ENCODE data around the gene ZNF35.

Gene ZNF35

DNA sequence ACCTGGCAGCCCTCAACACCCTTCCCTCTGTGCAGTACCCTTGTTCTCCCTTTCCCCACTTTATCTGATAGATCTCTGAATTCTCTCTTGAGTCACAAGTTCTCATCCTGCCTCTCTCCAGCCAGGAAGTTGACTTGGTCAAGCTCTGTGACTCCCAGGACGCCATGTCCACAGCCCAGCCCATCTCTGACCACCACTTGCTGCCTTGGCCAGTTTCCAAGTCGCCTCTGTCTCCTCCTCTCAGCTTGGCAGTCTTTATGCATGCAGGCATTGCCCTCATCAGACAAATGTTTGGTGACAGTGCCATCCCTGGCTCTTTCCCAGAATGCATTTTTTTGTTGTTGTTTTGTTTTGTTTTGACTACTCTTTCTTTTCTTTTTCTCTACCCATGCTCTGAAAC is 25.7 kb downstream of the ZNF35 start:
- Mint-ChIP-seq H3K27me3 (ENCODE audit: low read depth) (no peaks in the 10 kb centered on the region), H3K4me3 (no peak overlapping the region), H3K27ac (no peak overlapping the region), H3K36me3 (ENCODE audit: low read depth) (peaks cover 27% of the 10 kb centered on the region), H3K4me1 (no peaks in the 10 kb centered on the region), H3K9me3 (peaks cover 28% of the 10 kb centered on the region)
- TF ChIP-seq, protein P1, sequence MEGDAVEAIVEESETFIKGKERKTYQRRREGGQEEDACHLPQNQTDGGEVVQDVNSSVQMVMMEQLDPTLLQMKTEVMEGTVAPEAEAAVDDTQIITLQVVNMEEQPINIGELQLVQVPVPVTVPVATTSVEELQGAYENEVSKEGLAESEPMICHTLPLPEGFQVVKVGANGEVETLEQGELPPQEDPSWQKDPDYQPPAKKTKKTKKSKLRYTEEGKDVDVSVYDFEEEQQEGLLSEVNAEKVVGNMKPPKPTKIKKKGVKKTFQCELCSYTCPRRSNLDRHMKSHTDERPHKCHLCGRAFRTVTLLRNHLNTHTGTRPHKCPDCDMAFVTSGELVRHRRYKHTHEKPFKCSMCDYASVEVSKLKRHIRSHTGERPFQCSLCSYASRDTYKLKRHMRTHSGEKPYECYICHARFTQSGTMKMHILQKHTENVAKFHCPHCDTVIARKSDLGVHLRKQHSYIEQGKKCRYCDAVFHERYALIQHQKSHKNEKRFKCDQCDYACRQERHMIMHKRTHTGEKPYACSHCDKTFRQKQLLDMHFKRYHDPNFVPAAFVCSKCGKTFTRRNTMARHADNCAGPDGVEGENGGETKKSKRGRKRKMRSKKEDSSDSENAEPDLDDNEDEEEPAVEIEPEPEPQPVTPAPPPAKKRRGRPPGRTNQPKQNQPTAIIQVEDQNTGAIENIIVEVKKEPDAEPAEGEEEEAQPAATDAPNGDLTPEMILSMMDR (IDR thresholded peaks at IDR 0.05; ENCODE audit: unreplicated experiment in 3 of 3): no peak

DNA sequence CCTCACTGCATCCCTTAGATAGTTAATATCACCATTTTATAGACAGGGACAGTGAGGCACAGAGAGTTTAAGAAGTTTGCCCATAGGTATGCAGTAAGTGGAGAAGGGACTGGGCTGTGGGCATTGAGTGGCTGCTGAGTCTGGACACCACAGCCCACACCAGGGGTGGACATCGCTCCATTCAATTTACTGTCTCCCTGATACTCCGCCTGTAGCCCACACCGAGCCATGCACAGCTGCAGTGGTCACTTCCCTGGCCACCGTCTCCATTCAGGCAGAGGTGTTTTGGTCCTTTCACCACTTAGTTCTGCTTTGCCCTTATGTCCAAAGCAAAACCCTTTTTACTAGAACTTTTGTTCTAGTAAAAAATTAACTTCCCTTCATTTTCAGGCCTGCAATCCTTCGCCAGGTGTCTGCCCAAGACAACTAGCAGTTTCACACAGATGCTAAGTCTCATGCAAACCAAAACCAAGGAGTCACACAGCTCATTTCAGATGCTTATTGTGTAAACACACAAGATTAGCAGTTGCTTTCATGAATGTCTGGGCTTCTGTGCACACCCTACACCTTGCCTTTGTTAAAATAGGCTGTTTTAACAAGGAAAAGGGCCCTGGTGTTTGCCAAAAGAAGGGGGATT is 30.1 kb downstream of the ZNF35 start:
- Mint-ChIP-seq H3K27me3 (ENCODE audit: low read depth) (no peaks in the 10 kb centered on the region), H3K27ac (no peak overlapping the region), H3K4me3 (no peak overlapping the region), H3K9me3 (peaks cover 45% of the 10 kb centered on the region), H3K36me3 (ENCODE audit: low read depth) (peaks cover 53% of the 10 kb centered on the region), H3K4me1 (no peaks in the 10 kb centered on the region)
- TF ChIP-seq, protein P1 (IDR thresholded peaks at IDR 0.05; ENCODE audit: unreplicated experiment in 3 of 3): no peak

DNA sequence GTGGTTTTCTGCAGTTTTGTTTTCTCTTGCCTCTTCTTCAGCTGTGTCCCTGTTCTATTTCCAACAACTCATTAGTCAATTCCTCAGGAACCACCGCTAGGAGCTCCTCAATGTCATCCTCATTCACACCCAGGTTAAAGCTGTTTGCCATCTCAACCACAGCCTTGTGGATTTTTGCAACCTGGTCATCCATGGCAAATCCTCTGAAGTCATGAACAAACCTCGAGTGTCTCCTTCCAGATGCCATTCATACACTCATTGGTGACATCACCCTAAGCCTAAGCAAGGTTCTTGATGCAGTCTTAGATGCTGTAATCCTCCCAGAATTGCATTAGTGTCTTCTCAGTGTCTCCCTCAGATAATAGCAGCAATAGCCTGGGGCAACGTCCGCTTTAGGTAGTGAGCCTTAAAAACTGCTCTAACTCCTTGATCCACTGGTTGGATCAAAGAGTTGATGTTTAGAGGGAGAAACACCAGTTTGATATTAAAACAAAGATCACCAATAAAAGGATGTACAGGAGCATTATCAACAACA is 32.5 kb downstream of the ZNF35 start:
- H3K36me3 Mint-ChIP-seq (ENCODE audit: low read depth): peaks cover 67% of the 10 kb centered on the region
- H3K27me3 Mint-ChIP-seq (ENCODE audit: low read depth): no peaks in the 10 kb centered on the region
- H3K27ac Mint-ChIP-seq: no peak overlapping the region
- H3K4me1 Mint-ChIP-seq: peaks cover 11% of the 10 kb centered on the region
- H3K4me3 Mint-ChIP-seq: no peak overlapping the region
- TF ChIP-seq, protein P1 (IDR thresholded peaks at IDR 0.05; ENCODE audit: unreplicated experiment in 3 of 3): no peak
- peaks cover 56% of the 10 kb centered on the region for H3K9me3 Mint-ChIP-seq

- H3K27ac Mint-ChIP-seq: no peak overlapping the region
- H3K27me3 Mint-ChIP-seq (ENCODE audit: low read depth): no peaks in the 10 kb centered on the region
- TF ChIP-seq, protein P1 (IDR thresholded peaks at IDR 0.05; ENCODE audit: unreplicated experiment in 3 of 3): no peak
- peaks cover 57% of the 10 kb centered on the region for H3K36me3 Mint-ChIP-seq (ENCODE audit: low read depth)
- H3K4me1 Mint-ChIP-seq: peaks cover 11% of the 10 kb centered on the region
- H3K9me3 Mint-ChIP-seq: peaks cover 59% of the 10 kb centered on the region
- peak overlapping the region in 1 of 3 experiments; percentile 21 for H3K4me3 Mint-ChIP-seq
Measured at GRCh38 chr3:44682182-44682896, 33.8 kb downstream of the ZNF35 start.

DNA sequence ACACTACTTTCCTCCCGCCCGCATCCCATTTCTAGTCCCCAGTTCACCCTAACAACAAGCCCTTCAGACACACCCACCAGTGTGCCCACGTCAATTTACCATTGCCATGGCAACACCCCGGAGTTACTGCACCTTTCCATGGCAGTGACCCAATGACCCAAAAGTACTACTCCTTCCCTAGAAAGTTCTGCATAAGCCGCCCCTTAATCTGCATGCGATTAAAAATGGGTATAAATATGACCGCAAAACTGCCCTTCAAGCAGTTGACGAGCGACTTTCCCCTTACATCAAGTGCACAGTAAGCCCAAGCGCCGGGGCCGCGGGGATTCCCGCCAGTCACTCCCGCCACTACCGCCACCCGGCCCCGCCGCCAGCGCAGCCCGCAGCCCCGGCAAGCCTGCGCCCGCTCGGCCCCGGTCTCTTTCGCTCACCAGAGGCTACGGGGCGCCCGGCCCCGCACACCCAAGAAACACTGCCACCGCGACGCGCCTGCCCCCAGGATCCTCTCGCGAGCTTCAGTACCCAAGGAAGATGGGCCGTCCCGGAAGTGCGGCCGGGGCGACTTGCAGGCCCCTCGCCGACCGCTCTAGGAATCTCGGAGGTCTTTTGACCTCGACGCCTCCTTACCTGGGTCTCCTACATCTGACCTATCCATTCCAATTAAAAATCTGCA is 36.7 kb downstream of the ZNF35 start:
- Mint-ChIP-seq H3K9me3 (peaks cover 73% of the 10 kb centered on the region), H3K27ac (peak overlapping the region; percentile 5 to 73 (median 35)), H3K36me3 (ENCODE audit: low read depth) (peaks cover 53% of the 10 kb centered on the region), H3K27me3 (ENCODE audit: low read depth) (no peaks in the 10 kb centered on the region), H3K4me3 (peak overlapping the region; percentile 81 to 89 (median 88)), H3K4me1 (peaks cover 11% of the 10 kb centered on the region)
- TF ChIP-seq, protein P1 (IDR thresholded peaks at IDR 0.05; ENCODE audit: unreplicated experiment in 3 of 3): no peak

Measured in nephron (organoid).